Globus pallidus (tissue), 1 donor: ENCODE measurements around the gene SLC38A11.
"Not testable (repeated sequence)": the region's sequence is repeated elsewhere in the genome, so short reads cannot be mapped to it uniquely, and the experiment has no call there.

Experiments used
- DNase-seq: peaks from one replicate; pipeline ENCODE4 v3.0.0-alpha.2; 2015; ENCODE audit warnings: low spot score

SLC38A11 gene, protein sequence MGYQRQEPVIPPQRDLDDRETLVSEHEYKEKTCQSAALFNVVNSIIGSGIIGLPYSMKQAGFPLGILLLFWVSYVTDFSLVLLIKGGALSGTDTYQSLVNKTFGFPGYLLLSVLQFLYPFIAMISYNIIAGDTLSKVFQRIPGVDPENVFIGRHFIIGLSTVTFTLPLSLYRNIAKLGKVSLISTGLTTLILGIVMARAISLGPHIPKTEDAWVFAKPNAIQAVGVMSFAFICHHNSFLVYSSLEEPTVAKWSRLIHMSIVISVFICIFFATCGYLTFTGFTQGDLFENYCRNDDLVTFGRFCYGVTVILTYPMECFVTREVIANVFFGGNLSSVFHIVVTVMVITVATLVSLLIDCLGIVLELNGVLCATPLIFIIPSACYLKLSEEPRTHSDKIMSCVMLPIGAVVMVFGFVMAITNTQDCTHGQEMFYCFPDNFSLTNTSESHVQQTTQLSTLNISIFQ

DNA sequence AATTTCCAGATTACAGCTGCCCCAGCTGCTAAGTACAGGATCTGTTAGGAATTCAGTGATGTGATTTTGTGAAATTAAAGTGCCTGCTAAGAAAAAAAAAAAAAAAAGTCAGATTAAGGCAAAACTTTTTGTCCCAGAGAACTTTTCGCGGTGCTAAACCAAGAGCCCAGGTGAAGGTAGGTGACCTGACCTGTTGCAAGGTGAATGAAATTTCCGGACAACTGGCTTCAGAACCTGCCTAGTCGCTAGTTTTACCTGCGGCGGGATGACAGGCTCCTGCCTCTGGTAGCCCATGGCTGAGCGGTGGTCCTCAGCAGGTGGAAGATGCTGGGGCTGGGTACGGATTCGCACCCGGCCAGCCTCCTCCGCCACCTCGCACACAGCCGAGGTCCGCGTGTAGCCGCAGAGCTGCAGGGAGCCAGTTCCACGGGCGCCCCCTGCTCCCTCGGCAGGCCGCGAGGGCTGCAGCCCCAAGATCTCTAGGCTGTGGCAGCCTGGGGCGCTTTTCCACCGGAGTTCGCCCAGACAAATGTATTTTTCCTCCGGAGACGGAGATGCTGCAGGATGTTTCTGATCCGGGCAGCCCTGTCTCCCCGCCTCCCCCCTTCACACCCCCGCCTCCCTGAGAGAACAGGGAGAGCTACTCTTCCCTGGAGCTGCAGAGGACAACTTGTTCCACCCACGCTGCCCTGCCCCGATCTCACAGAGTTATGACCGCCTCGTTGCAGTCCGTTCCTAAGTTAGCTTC, at the start of gene SLC38A11:
Gene SLC38A11 (minus strand): TSS at position 572 of the 748 bp plus-strand sequence. CDS start 278 bp downstream, at position 294.
- DNase-seq, result no peak

DNA sequence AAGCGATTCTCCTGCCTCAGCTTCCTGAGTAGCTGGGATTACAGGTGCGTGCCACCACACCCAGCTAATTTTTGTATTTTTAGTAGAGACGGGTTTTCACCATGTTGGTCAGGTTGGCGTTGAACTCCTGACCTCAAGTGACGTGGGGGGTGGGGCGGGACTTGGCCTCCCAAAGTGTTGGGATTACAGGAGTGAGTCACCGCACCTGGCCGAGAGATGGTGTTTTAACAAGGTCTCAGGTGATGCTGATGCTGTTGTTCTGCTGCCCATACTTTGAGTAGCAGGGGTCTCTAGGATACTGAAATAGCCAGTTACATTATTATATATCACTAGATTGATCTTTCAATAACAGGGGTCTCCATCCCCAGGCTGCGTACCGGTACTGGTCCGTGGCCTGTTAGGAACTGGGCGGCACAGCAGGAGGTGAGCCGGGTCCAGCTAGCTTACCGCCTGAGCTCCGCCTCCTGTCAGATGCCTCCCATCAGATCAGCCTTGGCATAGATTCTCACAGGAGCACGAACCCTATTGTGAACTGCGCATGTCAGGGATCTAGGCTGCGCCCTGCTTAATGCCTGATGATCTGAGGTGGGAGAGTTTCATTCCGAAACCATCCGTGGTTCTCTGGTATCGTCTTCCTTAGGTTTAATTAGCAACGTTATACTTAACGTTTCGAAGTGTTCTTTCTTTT, 48.3 kb upstream of the SLC38A11 start:
- no peak for DNase-seq

DNA sequence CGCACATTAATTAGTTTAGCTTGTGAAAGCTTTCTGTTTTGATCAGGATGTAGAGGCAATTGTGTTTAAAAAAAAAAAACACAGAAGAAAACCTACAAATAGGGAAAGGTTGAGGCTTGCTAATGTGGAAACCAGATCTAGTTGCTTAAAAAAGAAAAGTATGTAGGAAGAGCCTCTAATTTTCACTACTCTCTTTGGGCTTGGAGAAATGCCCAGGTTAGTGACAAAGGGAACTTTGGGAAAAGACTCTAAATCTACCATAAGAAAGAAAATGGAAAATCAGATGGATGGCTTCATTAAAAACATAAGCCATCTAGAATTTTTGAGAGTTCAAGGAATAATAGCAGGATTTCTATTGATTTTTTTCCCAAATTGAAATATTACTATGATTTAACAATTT, 47.3 kb upstream of the SLC38A11 start:
- no peak for DNase-seq

DNA sequence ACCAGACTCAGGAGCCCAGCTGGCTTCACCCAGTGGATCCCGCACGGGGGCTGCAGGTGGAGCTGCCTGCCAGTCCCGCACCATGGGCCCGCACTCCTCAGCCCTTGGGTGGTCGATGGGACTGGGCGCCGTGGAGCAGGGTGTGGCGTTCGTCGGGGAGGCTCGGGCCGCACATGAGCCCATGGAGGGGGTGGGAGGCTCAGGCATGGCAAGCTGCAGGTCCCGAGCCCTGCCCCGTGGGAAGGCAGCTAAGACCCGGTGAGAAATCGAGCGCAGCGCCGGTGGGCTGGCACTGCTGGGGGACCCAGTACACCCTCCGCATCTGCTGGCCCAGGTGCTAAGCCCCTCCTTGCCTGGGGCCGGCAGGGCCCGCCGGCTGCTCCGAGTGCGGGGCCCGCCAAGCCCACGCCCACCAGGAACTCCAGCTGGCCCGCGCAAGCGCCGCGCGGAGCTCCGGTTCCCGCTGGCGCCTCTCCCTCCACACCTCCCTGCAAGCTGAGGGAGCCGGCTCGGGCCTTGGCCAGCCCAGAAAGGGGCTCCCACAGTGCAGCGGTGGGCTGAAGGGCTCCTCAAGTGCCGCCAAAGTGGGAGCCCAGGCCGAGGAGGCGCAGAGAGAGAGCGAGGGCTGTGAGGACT, 39.5 kb upstream of the SLC38A11 start:
- DNase-seq, result not testable (repeated sequence)

DNA sequence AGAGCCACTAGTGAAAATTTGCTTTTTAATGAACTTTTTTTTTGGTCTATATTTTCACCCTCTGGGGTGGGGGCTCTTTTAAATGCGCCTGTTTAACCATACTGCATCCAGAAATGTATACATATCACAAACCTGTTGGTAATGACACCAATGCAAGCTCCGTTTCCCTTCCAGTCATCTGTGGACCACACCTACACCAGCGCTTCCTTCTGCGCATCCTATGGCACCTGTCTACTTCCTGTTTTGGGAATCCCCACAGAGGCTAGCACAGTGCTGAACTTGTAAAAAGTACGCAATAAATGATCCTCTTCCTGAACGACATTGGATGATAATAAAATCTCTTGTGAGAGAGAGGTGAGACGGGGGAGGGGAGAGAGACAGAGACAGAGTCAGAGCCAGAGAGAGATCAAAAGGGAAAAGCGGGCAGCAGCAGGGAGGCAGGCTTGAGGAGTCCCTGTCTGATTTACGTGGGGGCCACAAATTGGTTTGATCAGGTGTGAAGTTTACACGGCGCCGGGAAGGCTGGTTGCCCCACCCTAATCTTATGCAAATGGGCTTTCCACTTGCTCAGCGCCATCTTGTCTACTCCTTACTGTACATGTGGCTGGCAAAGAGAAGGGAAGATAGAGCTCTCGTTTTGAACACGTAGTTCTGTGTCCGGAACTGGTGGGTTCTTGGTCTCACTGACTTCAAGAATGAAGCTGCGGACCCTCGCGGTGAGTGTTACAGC, 38.1 kb upstream of the SLC38A11 start:
- DNase-seq, result no peak

DNA sequence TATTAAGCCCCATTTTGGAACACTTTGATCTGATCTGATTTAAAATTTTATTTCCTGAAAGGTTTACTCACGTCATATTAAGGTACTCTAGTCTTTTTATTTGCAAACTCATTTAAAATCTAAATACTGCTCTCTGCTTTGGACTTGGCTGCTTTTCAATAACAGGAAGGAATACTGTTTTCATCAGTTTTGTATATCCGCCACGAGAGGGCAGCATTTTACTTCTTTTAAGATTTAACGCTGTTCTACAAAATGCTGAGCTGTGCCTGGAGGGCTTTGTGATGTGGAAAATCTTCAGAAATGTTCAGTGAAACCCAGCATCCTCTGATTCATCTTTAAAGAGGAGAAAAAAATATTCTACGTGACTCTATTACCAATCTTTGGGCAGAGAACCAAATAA, 37.5 kb upstream of the SLC38A11 start:
- peak; percentile 74 for DNase-seq

DNA sequence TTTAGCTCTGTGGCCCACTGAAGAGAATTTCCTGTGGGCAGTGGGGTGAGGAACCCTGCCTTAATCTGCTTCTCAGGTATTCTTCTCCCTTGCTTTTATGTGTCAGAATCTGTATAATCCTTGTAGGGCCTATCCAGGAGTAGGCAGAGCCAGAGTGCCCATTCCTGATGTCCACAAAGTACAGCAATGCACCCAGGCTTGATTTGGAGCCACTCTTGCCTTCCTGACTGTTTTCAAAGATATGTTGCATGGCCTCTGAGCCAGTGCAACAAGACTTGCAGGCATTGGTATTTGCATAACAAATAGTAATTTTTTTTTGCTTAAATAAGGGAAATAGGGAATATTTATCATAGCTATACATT, 36.7 kb upstream of the SLC38A11 start:
- not testable (repeated sequence) for DNase-seq

DNA sequence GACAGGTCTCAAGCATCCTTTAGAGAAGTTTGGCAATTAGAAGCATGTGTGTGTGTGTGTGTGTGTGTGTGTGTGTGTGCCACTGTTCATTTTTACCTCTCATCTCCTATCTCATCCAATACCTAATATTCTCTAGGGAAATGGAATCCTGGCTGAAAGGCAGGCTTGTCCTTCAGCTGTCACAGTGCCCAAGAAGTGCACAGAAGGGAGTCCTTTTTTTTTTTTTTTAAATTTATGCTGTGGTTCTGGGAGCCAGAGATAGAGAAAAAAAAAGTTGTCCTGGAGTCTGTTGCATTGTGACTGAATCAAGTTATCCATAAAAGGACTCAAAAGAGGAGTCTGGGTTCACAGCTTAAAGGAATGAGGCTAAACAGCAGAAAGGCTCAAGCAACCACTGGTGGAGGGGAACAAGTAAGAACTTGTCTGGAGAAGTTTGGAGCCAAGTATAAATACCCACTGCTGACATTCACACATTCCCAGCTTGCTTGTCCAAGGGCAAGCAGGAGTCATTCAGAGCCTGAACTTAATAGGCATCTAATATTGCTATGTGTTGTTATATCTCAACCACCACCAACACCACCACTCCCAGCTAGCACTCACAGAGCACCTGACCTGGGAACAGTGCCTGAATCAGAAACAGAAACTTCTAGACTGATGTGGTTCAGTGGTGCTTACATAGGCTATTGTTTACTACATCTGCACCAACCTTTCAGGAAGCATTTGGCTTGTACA, 36.2 kb upstream of the SLC38A11 start:
- DNase-seq, result not testable (repeated sequence)

DNA sequence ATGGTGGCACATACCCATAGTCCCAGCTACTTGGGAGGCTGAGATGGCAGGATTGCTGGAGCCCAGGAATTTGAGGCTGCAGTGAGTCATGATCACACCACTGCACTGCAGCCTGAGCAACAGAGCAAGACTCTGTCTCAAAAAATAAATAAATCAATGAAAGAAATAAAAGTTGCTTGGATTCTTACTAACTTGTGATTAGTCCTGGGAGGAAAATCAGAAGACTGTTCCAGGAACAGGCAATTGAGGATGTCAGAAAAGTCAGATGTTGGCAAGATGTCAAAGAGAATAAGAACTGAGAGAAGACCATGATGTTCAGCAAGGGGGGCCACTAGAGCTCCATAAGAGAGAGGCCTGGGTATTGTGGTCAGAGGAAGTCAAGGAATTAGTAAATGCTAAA, 35.6 kb upstream of the SLC38A11 start:
- not testable (repeated sequence) for DNase-seq

DNA sequence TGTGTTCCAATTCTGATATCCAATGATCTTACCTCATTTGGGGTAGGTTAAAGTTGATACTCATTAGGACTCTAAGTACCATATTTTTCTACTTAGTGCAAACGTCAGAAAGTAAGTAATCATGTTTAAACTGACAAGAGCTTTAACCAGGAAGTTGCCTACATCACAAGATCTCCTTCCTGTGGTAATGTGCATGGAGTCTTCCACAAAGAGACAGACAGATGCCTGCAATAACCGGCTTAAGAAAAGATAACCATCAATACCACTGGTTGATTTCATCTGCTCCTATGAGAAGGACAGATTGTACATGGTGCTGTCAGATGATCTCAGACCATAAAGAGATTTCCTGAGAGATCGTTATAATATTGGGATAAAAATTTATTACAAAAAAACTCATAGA, 33.5 kb upstream of the SLC38A11 start:
- DNase-seq, result not testable (repeated sequence)

DNA sequence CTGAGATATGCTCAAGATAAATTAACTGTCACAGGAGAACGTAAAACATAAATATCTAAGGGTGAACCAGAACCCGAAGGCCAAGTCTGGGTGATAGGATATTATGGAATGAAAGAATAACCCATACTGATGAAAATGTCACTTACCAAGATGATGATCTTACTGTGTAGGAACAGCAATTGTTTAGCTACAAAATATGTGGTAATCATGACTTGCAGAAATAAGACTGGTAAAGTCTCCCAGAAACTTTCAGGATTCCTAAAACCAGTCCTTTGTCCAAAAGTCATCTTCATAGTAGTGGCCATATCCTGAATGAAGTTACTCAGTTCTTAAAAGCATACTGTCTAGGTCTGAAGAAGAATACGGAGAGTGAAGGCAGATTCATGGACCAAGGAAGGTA, 30.7 kb upstream of the SLC38A11 start:
- not testable (repeated sequence) for DNase-seq

DNA sequence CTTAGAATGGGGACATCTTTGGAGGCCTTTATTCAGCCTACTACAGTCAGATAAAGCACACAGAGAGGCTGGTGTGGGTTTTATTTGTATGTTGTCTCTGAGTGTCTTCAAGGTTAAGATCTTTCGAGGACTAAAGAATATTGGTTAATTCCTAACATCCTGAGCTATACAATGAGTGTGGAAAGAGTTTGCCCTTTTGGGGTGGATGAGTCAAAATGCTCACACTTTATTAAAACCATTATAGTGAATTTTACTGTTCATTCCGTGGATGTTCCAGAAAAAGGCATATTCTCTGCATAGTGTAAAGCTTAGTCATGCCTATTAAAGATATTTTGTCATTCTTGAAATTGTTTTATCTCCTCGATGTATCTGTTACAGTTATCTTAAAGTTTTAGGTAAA, 29.1 kb upstream of the SLC38A11 start:
- no peak for DNase-seq

DNA sequence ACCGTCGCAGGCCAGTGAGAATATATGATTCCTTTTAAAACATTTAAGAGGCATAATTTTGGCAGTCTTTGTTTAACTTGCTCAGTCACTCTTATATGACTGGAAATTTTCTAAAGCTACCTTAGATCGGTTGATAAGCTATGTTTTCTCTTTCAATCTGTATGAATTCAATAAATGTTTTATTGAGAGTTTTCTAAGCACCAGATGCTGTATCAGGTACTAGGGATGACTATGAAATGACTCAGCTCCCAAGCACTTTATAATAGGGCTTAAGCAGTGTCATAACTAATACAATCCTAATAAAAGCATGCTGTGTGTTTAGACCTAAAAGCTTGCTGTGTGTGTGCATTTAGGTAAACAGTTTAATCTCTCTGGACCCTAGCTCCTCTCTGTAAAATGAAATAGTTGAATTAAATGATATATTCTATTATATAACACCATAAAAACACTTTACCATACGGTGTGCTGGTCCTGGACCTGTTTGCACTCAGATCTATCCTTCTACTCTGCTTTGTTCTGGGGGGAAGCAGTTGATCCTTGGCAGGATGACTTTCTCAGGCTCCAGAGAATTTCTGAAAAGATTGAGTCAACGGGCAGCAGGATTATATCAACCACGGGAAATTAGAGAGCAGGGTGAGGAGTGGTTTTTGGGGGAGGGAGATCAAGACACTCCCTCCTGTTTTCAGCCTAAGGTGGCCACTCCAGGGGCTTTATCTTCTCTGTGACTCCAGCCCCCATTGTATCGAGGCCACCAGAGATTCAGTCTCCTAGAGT, 26.1 kb upstream of the SLC38A11 start:
- no peak for DNase-seq

DNA sequence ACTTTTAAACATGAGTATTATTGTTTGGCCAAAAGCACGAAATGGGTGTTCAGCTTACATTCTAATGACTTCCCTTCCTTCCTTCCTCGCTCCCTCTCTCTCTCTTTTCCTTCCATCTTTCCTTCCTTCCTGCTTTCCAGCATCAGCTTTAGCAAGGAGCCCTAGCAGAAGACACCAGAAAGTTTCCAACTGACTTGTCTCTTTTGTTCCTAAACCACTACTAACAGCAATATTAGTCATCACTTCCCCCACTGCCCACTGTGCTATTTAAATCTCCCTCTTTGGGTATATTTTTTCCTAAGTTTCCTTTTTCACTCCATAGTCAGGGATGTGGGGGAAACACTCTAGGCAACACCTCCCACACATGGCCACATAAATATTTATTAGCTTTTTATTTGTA, 25.4 kb upstream of the SLC38A11 start:
- not testable (repeated sequence) for DNase-seq

DNA sequence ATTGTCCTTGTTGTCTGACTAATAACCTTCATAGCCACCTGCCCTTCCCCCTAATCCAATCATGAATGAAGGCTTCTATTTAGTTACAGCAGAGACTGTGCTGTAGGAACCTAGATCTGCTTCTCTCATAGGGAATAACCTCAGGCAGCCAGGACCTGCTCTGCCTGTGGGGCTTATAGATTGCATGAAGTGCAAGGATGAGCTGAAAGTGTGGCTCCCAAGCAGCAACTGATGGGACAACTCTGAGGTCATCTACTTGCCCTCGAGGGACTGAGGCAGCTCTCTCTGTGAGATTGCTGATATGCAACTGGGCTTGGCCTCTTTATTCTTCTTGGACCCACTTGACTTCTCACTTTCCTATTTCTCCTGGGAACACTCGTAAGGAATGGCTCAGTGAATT, 23.8 kb upstream of the SLC38A11 start:
- DNase-seq, result no peak

DNA sequence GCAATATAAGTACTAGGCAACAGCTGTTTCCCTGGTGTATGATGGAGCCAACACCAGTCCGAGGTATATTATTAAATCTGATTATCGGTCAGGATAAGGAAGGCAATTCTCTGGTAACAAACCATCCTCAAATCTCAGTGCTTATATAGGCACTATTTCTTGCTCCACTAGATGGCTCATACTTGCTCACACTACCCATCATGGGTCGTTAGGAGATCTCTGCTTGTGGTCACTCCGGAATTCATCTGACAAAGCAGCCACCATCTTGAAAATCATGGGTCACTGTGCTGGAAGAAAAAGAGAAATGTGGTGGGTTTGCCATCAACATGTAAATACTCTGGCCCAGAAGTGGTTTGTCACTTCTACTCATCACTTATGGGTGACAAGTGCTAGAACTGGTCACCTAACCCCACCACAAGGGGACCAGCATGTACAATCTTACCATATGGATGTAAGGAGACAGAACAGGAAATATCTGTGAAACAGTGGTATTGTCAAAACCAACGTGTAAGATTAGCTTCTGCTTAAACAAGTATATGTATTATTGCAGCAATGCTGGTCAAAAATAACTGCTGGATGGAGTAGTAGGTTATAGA, 21.6 kb upstream of the SLC38A11 start:
- DNase-seq, result not testable (repeated sequence)

DNA sequence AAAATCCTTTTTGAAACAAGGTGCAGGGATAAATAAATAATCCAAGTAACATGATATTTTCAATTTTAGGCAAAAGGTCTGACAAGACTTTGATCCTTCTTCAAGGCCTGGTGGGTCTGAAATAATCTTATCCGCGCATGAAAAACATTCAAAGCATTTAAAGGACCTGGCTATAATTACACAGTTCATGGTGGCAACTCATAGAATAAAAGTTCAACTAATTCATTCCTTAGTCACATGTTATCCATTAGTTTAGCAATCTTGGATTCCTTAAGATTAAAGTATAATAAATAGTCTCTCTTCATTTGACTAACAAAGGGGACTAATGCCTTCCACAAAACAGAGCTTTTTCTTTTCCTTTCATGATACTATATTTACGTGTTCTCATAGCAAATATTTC, 21.0 kb upstream of the SLC38A11 start:
- DNase-seq, result no peak

DNA sequence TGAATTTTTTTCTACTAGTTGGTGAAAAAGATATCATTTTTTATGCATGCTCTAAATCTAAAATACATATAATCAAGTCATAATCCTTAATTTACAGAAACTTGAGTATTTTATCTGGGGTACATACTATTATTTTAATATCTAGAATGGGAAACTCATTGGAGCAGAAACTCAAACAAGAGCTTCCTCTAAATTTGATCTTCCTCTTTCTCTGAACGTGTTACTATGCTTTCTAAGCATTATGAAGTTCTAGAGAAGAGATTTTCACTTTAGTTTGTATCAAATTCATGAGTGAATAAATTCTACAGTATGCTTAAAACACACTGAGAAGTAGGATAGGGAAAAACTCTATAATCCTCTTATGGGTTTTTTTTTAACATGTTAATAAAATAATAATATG, 20.6 kb upstream of the SLC38A11 start:
- DNase-seq, result no peak

DNA sequence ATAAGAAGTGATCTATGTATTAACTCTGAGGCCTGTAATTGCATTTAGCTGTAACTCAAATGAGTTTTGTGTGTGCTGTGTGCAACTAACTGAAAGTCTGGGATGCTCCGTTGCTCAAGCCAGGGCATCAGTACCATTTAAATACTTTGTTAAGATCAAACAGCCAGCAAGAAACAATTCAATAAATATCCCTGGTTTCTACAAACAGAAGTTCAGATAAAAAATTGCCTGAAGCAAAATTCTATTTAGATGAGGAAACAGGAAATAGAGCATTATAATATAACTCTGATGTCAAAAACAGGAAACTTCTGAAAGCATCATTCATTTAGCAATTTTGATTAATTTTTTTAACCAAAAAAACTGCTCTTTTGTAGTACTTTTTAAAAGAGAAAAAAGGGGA, 18.9 kb upstream of the SLC38A11 start:
- DNase-seq, result no peak

DNA sequence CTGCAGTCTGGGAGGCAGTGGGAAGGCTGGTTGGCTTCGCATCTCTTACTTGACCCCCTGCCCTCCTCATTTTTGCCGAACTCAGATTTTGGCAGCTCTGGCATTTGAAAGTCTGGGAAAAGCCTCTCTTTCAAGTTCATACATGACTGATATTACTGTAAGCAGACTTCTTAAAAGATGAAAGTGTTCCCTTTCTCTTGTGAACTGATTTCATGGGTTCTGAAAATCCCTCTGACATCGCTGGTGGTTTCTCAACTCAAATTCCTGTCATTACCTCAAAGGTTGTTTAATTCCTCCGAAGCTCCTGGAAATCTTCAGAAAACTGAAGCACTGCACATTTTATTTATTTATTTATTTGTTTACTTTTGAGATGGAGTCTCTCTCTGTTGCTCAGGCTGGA, 16.9 kb upstream of the SLC38A11 start:
- DNase-seq, result no peak
